HepG2 (cell line): ENCODE measurements around the gene PPP1R9B. TPM values are rescaled to one million over a fixed set of nuclear protein-coding genes. Genes with fewer than 3 reads are reported as not detected.

Experiments
- ATAC-seq: fragments of 200-7000 bp; cut with Tn5 transposase; 3 replicates; pipeline ENCODE4 v1.9.1; 2020; ENCODE audit warnings: mild to moderate bottlenecking, moderate library complexity
- BruUV-seq: library from RNA; stranded (reverse); fragments of 400-500 nt; replicated peaks from 2 replicates; lab custom pipeline; 2021; lab: Mats Ljungman, UMichigan
- CTCF ChIA-PET: fragments of 300-600 bp; formaldehyde crosslinking; extraction: SDS; loops from one replicate; lab custom pipeline; 2021; ENCODE audit warnings: low total read pairs, inconsistent platforms, low intra/inter-chr PET ratio; lab: Yijun Ruan, JAX
- POLR2A ChIA-PET: fragments of 350-600 bp; sonication (Branson Sonifier 250); formaldehyde crosslinking; loops from one replicate; lab custom pipeline; 2020; ENCODE audit warnings: antibody characterized with exemption, inconsistent platforms; lab: Yijun Ruan, JAX
- DNase-seq: peaks from one replicate; pipeline ENCODE4 v3.0.0-alpha.2; 2015; ENCODE audit warnings: low spot score
- FAIRE-seq: peaks from 3 replicates; lab custom pipeline; 2011; peaks lifted over from hg19 to GRCh38; lab: Jason Lieb, UNC
- H2AFZ ChIP-seq: one replicate; pipeline ENCODE4 v1.6.1; 2011; ENCODE audit warnings: low read length, inconsistent platforms
- H3K27ac ChIP-seq: fragments of 300-600 bp; 3 replicates; pipeline ENCODE4 v1.8.0; 2011; ENCODE audit warnings: mixed run types, mild to moderate bottlenecking, mixed read lengths, low read length, inconsistent platforms; ENCODE audit not compliant: insufficient read depth; ENCODE audit errors: extremely low read length
- H3K27me3 ChIP-seq, 2 experiments: fragments of 200-600 bp in 1 of 2; 2 replicates in 1 of 2; 3 replicates in 1 of 2; pipeline versions ENCODE4 v1.6.0 to v1.8.0; 2011; ENCODE audit warnings: low read length in 2 of 2, mild to moderate bottlenecking in 2 of 2, moderate library complexity in 2 of 2, inconsistent platforms in 1 of 2; ENCODE audit not compliant: insufficient read depth in 2 of 2, control insufficient read depth in 1 of 2
- H3K36me3 ChIP-seq, 2 experiments: fragments of 200-600 bp in 1 of 2; replicated peaks in 1 of 2; 2 replicates in 1 of 2; 3 replicates in 1 of 2; pipeline versions ENCODE4 v1.5.1 to v1.8.0; 2011; ENCODE audit warnings: low read length in 2 of 2, inconsistent platforms in 1 of 2; ENCODE audit not compliant: insufficient read depth in 2 of 2, control insufficient read depth in 1 of 2
- H3K4me1 ChIP-seq: 2 replicates; pipeline ENCODE4 v1.5.1; 2012; ENCODE audit warnings: low read length, inconsistent platforms; ENCODE audit not compliant: insufficient read depth
- H3K4me2 ChIP-seq: 2 replicates; pipeline ENCODE4 v1.6.0; 2011; ENCODE audit warnings: low read depth, low read length, inconsistent platforms
- H3K4me3 ChIP-seq, 3 experiments: fragments of 200-600 bp in 1 of 3; sonication (generic), shearing (Covaris generic) in 1 of 3; replicated peaks in 1 of 3; 2 replicates each; pipeline ENCODE4 v1.5.1; 2011 to 2016; ENCODE audit warnings: low read length in 3 of 3, inconsistent platforms in 2 of 3, low read depth in 2 of 3, mild to moderate bottlenecking in 2 of 3, control low read depth in 1 of 3, mixed read lengths in 1 of 3; ENCODE audit not compliant: insufficient read depth in 1 of 3
- H3K79me2 ChIP-seq: one replicate; pipeline ENCODE4 v1.6.1; 2011; ENCODE audit warnings: low read length, inconsistent platforms; ENCODE audit not compliant: insufficient read depth
- H3K9ac ChIP-seq: 2 replicates; pipeline ENCODE4 v1.6.0; 2011; ENCODE audit warnings: mild to moderate bottlenecking, low read depth, low read length, inconsistent platforms; ENCODE audit not compliant: insufficient read depth
- H3K9me3 ChIP-seq: 2 replicates; pipeline ENCODE4 v1.5.1; 2012; ENCODE audit warnings: mild to moderate bottlenecking, low read length
- H4K20me1 ChIP-seq: 2 replicates; pipeline ENCODE4 v1.6.0; 2011; ENCODE audit warnings: inconsistent platforms, mild to moderate bottlenecking, low read length, moderate library complexity; ENCODE audit not compliant: insufficient read depth
- HOXA3 ChIP-seq: sonication (generic); formaldehyde crosslinking; IDR thresholded peaks from 2 replicates; pipeline ENCODE4 v1.5.0; 2020; ENCODE audit warnings: missing genetic modification reagents
- IRX3 ChIP-seq: sonication (generic); formaldehyde crosslinking; IDR thresholded peaks from 2 replicates; pipeline ENCODE4 v1.8.1; 2023; ENCODE audit warnings: mild to moderate bottlenecking, low read depth, missing genetic modification reagents, borderline replicate concordance
- KDM2A ChIP-seq: sonication (generic); formaldehyde crosslinking; IDR thresholded peaks from 2 replicates; pipeline ENCODE4 v1.4.0; 2020; ENCODE audit warnings: low read depth, missing genetic modification reagents, borderline replicate concordance
- KDM3A ChIP-seq: IDR thresholded peaks from 2 replicates; pipeline ENCODE4 v1.6.1; 2018; ENCODE audit warnings: low read depth, missing compliant biosample characterization
- MBNL3 ChIP-seq: fragments of 250-450 bp; sonication (Bioruptor Pico); conservative IDR thresholded peaks from 2 replicates; pipeline ENCODE4 v1.8.0; 2022; ENCODE audit warnings: mild to moderate bottlenecking, inconsistent platforms
- NKX3-1 ChIP-seq: sonication (generic); formaldehyde crosslinking; IDR thresholded peaks from 2 replicates; pipeline ENCODE4 v1.5.0; 2020; ENCODE audit warnings: missing genetic modification reagents
- PHF20 ChIP-seq: sonication (generic); formaldehyde crosslinking; IDR thresholded peaks from 2 replicates; pipeline ENCODE4 v1.5.0; 2020; ENCODE audit warnings: mild to moderate bottlenecking, missing genetic modification reagents
- U2AF2 ChIP-seq: fragments of 200-400 bp; formaldehyde crosslinking; IDR thresholded peaks from 2 replicates; pipeline ENCODE4 v1.6.1; 2017; ENCODE audit warnings: low read depth, mild to moderate bottlenecking, low read length
- ZFAT ChIP-seq: sonication (generic); formaldehyde crosslinking; conservative IDR thresholded peaks from 2 replicates; pipeline ENCODE4 v1.8.1; 2023; ENCODE audit warnings: missing genetic modification reagents, inconsistent platforms
- ZNF143 ChIP-seq: sonication (generic); formaldehyde crosslinking; IDR thresholded peaks from 2 replicates; pipeline ENCODE4 v1.4.0; 2020; ENCODE audit warnings: missing genetic modification reagents
- ZNF207 ChIP-seq: fragments of 450-650 bp; IDR thresholded peaks from 2 replicates; pipeline ENCODE4 v1.6.1; 2016; ENCODE audit warnings: antibody characterized with exemption, borderline replicate concordance
- ZNF737 ChIP-seq: sonication (generic); formaldehyde crosslinking; IDR thresholded peaks from 2 replicates; pipeline ENCODE4 v1.5.0; 2020; ENCODE audit warnings: missing genetic modification reagents, mild to moderate bottlenecking, borderline replicate concordance
- ZNF773 ChIP-seq: sonication (generic); formaldehyde crosslinking; IDR thresholded peaks from 2 replicates; pipeline ENCODE4 v1.4.0; 2020; ENCODE audit warnings: missing genetic modification reagents, borderline replicate concordance
- ZNF775 ChIP-seq: sonication (generic); formaldehyde crosslinking; IDR thresholded peaks from 2 replicates; pipeline ENCODE4 v1.4.0; 2020; ENCODE audit warnings: missing genetic modification reagents, mild to moderate bottlenecking, moderate library complexity, borderline replicate concordance
- WGBS: methylation state at CpG from one replicate; pipeline ENCODE4 v1.1.6; 2017; ENCODE audit warnings: low lambda C conversion rate; 5-methylcytosine and 5-hydroxymethylcytosine counted together
- in situ Hi-C: cut with HindIII; loops from 2 replicates; pipeline ENCODE4 v1.10.0; 2017; ENCODE audit warnings: low pct_unique_long_range_greater_than_20kb; ENCODE audit not compliant: extremely low pct_ligation_motif_present
- intact Hi-C: fragments of 100-400 bp; cut with micrococcal nuclease; formaldehyde crosslinking; loops from one replicate; pipeline ENCODE4 v1.10.0; 2022; ENCODE audit not compliant: unreplicated experiment
- polyA plus RNA-seq, 8 experiments: library from polyadenylated mRNA; depleted of rRNA in 3 of 8; stranded (reverse) in 7 of 8; unstranded in 1 of 8; fragments of >200 nt; fragmentation: Illumina TruSeq in 4 of 8; extraction: Trizol in 4 of 8; gene quantifications; 2 replicates each; pipeline versions ENCODE4 v1.2.1 to v1.2.3, GENCODE V29; 2011 to 2016; ENCODE audit warnings: low read depth in 4 of 8, missing spikeins in 1 of 8, mixed read lengths in 1 of 8; ENCODE audit not compliant: insufficient read depth in 1 of 8
- total RNA-seq, 5 experiments: library from RNA; depleted of rRNA; stranded (reverse); fragments of >200 nt; fragmentation: Illumina TruSeq; extraction: Trizol; gene quantifications; 2 replicates each; pipeline ENCODE4 v1.2.3, GENCODE V29; 2016; ENCODE audit warnings: low read depth in 1 of 5
- TF ChIP-seq, protein P1 (sequence below): sonication (generic); formaldehyde crosslinking; IDR thresholded peaks from 2 replicates; pipeline ENCODE4 v1.9.0; 2021; ENCODE audit warnings: missing genetic modification reagents, borderline replicate concordance

The PPP1R9B gene
- total and polyA plus RNA-seq, 2 of the 13 experiments (the other 11 are each of a cell fraction or from before 2014, with no cell fraction given): 9.4 to 15.8 TPM

DNA sequence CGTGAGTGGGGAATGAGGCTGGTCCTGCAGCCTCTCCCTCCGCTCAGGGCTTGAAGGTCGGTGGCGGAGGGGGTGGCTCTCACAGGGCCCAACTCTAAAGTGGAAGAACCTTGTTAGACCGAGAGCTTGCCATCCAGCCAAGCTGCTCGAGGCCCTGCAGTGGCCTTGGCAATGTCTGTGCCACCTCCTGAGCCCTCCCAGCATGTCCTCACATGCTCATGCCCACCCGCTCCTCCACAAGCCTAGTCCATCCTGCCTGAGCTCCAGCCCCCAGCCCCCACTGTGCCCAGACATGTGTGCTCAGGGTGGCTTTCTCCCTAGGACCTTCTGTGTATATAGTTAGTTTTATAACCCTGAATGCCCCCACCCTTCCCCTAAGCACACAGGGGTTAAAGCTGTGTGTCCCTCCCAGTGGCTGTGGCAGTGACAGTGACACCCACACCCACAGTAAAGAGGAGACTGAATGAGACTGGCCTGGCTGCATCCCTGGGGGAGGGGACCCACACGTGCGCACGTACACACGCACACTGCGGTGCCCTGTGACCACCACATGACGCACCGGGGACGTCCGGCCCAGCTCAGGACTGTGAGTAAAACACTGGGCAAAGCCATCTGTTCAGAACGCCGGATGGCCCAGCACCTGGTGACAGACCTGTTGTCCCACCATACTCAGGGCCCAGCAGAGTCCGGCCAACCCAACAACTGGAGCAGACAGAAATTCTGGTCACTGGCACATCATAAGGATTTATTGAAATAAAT is 39.7 kb downstream of the PPP1R9B start:
- Histone ChIP-seq H2AFZ (no peak overlapping the region), H3K4me3 (no peak overlapping the region), H3K4me2 (no peak overlapping the region), H4K20me1 (no peaks in the 10 kb centered on the region), H3K79me2 (no peaks in the 10 kb centered on the region), H3K9me3 (no peaks in the 10 kb centered on the region), H3K4me1 (peaks cover 62% of the 10 kb centered on the region), H3K36me3 (no peaks in the 10 kb centered on the region; a peak in 1 of 5 replicates), H3K27ac (peak overlapping the region; percentile 19), H3K9ac (0 out of 2 replicates have a peak overlapping the region, but pooled peaks have one; percentile 5), H3K27me3 (peaks cover 0 to 2% of the 10 kb centered on the region in 2 experiments; a peak in 1 of 5 replicates)
- BruUV-seq: no TSS peak
- POLR2A ChIA-PET: interaction anchor here (1.0 to 2.9 kb wide), 5 partner anchors 9 to 68 kb away, joined by 3 to 32 read pairs (median 4); no protein-coding TSS in a partner anchor
- in situ Hi-C loops (no loop called here), intact Hi-C loops (loop anchor here (2.0 kb wide), 1 partner anchor 16 kb away; the partner anchor contains the start of gene PDK2)
- WGBS: 93% methylated on average over 12 of the region's 19 CpGs
- DNase-seq: no peak
- ATAC-seq: no peak
- FAIRE-seq: no peak
- CTCF ChIA-PET: no interaction called here
- TF ChIP-seq ZNF773 (CRISPR knock-in tag) (no peak), ZNF143 (CRISPR knock-in tag) (0 out of 2 replicates have a peak, but pooled peaks have one; percentile 1), HOXA3 (CRISPR knock-in tag) (0 out of 2 replicates have a peak, but pooled peaks have one; percentile 14), MBNL3 (no peak)

GRCh38 chr17:50109785-50110184 is 40.7 kb downstream of the PPP1R9B start:
- H3K9ac ChIP-seq: no peak overlapping the region
- no peaks in the 10 kb centered on the region for H3K27me3 ChIP-seq
- CTCF ChIA-PET: no interaction called here
- ATAC-seq (no peak), DNase-seq (no peak), FAIRE-seq (no peak)
- no peaks in the 10 kb centered on the region for H4K20me1 ChIP-seq
- H3K9me3 ChIP-seq: no peaks in the 10 kb centered on the region
- no peak overlapping the region for H3K4me3 ChIP-seq
- no TSS peak for BruUV-seq
- no peaks in the 10 kb centered on the region; a peak in 1 of 5 replicates for H3K36me3 ChIP-seq
- H3K4me1 ChIP-seq: peaks cover 58% of the 10 kb centered on the region
- POLR2A ChIA-PET: interaction anchor here (1.2 kb wide), 1 partner anchor 16 kb away, joined by 3 read pairs; no protein-coding TSS in a partner anchor
- no peak overlapping the region for H2AFZ ChIP-seq
- in situ Hi-C loops (no loop called here), intact Hi-C loops (loop anchor here (2.0 kb wide), 1 partner anchor 15 kb away; the partner anchor contains the start of gene PDK2)
- H3K79me2 ChIP-seq: no peaks in the 10 kb centered on the region
- no peak overlapping the region for H3K4me2 ChIP-seq
- no peak overlapping the region for H3K27ac ChIP-seq
- 96% methylated on average over 13 of the region's 19 CpGs for WGBS
- TF ChIP-seq ZNF207 (no peak), U2AF2 (no peak), KDM3A (CRISPR knock-in tag) (no peak), ZNF737 (CRISPR knock-in tag) (no peak), IRX3 (CRISPR knock-in tag) (no peak), ZNF775 (no peak), ZFAT (CRISPR knock-in tag) (no peak), PHF20 (CRISPR knock-in tag) (no peak), NKX3-1 (CRISPR knock-in tag) (no peak), KDM2A (CRISPR knock-in tag) (no peak)
- TF ChIP-seq, protein P1, sequence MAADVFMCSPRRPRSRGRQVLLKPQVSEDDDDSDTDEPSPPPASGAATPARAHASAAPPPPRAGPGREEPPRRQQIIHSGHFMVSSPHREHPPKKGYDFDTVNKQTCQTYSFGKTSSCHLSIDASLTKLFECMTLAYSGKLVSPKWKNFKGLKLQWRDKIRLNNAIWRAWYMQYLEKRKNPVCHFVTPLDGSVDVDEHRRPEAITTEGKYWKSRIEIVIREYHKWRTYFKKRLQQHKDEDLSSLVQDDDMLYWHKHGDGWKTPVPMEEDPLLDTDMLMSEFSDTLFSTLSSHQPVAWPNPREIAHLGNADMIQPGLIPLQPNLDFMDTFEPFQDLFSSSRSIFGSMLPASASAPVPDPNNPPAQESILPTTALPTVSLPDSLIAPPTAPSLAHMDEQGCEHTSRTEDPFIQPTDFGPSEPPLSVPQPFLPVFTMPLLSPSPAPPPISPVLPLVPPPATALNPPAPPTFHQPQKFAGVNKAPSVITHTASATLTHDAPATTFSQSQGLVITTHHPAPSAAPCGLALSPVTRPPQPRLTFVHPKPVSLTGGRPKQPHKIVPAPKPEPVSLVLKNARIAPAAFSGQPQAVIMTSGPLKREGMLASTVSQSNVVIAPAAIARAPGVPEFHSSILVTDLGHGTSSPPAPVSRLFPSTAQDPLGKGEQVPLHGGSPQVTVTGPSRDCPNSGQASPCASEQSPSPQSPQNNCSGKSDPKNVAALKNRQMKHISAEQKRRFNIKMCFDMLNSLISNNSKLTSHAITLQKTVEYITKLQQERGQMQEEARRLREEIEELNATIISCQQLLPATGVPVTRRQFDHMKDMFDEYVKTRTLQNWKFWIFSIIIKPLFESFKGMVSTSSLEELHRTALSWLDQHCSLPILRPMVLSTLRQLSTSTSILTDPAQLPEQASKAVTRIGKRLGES (CRISPR knock-in tag): no peak
